GM19468 (cell line): Measurements from ENCODE around the gene SOBP.
"Not testable (repeated sequence)": the region's sequence is repeated elsewhere in the genome, so short reads cannot be mapped to it uniquely, and the experiment has no call there.

Experiments
- ATAC-seq: cut with Tn5 transposase; IDR thresholded peaks from one replicate; pipeline ENCODE4 v1.9.1; 2021; ENCODE audit warnings: mild to moderate bottlenecking, moderate library complexity, moderate number of reproducible peaks; ENCODE audit not compliant: unreplicated experiment; ENCODE audit errors: extremely low read depth

The SOBP gene

DNA sequence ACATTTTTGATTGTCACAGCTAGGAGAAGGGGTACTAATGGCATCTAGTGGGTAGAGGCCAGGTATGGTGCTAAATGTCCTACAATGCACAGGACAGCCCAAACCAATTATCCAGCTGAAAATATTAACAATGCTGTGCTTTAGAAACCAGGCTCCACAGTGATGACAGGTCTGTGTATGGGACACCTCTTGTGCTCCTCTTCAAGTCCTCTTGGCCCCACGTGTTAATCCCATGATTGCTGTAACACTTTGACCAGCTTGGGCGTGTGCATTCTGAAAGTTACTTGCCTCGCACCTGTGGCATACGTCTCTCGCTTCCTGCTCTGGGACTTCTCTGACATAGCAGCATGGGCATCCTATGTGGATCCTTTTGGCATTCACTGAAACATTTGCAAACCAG lies 29.3 kb downstream of the SOBP start:
- not testable (repeated sequence) for ATAC-seq

DNA sequence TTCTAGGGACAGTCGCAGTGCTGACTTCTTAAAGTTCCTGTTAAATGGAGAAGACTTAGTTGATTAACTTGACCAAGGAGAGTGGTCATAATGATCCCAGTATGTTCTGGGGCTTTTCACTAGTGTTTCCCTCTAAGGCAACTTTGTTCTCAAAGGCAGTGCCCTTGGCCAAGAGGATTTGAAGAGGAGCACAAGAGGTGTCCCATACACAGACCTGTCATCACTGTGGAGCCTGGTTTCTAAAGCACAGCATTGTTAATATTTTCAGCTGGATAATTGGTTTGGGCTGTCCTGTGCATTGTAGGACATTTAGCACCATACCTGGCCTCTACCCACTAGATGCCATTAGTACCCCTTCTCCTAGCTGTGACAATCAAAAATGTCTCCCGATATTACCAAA lies 30.8 kb downstream of the SOBP start:
- not testable (repeated sequence) for ATAC-seq

DNA sequence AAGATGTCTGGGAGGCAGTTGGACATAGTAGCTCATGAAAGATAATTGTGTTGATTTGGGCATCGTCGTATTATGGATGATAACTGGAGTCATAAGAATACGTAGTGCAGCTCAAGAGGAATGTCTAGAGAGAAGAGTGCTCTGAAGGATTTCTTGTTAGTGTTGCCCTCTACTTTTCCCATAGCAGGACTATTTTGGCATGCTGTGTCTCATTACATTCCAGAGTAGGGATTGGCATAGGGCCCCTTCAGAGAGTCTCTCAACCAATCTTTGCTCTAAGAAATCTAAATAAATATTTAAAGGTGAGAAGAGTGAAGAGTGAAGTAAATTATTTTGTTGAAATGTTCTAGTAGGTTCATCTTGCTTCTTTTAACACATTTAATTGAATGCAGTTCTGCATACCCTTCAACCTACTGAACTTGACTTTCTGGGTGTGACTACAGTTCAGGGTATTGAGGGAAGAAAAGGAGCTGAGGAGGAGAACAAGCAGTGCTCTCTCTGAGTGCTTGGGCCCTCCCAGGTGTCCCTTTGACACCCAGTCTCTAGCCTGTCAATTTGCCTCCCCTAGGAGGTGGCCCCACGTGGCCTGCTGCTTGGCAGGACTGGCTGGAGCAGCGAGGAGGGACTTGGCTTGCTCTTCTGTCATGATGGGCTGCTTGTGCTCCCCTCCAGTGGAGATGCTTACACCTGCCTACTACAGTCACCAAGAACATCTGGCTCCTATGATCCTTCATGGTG lies 33.3 kb downstream of the SOBP start:
- ATAC-seq: no peak

DNA sequence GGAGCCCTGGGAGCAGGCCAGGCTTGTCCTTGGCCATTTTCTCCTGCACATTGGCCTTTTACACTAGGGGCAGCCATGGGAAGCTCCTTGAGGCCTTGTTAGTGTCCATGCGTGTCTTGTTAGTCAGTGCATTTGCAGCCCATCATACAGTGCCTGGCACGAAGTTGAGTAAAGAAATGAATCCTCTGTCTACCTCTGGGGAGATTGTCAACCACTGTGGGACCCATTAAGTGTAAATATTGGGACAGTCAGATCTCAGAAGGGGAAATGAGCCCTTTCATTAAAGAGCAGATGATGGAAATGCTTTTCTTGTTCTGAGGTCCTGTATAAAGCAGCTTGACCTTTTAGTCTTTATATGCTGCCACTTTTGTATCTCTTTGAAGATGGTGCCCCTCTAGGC lies 33.9 kb downstream of the SOBP start:
- ATAC-seq: no peak

DNA sequence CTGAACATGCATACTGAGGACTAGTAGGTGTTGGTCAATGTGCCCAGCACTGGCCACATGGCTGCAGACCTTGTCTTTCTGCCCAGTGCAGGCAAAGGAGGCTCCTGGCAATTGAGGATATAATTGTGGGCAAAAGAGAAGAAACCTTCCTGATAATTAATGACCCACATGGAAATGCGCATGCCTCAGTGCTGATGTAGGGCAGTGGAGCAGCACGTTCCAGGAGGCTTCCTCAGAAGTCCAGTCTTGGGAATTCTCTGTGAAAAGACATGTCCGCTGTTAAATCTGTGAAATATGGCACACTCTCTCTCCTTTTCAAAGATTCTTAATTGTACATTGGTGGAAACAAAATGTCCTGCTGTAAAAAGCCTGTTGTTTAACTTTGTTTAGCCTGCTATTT lies 34.7 kb downstream of the SOBP start:
- ATAC-seq: no peak

DNA sequence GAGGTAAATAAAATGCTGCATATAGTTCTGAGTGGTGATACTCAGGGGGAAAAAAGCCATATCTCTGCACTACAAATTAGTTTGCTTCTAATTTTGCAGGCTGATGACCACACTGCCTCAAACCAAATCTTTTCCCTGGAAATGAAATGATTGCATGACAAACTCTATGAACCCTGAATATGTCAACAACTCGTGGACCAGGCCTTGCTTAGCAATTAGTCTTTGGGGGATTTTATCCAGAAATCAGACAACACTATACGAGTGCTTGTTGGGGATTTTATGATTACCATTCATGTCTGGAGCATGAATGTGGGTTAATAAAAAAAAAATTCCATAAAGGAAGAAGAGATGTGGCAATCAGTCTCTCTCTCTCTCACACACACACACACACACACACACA lies 42.0 kb downstream of the SOBP start:
- ATAC-seq: no peak

DNA sequence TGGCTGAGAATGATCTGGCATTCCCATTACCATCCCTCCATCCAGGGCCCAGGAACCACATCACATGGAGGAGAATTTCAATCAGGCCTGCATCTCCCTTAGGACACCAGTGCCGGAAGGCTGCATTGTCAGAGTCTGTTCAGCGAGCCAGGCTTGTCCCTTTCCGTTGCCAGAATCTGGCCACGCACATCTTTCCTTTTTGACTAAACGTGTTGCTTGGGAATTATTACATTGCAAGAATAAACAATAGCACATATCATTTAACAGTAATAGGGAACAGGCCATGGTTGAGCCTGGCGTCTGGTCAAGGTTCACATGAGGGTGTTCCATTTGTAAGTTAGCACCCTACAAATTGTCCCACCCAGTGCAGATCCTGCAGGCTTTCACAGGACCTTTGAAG lies 42.8 kb downstream of the SOBP start:
- ATAC-seq: no peak

DNA sequence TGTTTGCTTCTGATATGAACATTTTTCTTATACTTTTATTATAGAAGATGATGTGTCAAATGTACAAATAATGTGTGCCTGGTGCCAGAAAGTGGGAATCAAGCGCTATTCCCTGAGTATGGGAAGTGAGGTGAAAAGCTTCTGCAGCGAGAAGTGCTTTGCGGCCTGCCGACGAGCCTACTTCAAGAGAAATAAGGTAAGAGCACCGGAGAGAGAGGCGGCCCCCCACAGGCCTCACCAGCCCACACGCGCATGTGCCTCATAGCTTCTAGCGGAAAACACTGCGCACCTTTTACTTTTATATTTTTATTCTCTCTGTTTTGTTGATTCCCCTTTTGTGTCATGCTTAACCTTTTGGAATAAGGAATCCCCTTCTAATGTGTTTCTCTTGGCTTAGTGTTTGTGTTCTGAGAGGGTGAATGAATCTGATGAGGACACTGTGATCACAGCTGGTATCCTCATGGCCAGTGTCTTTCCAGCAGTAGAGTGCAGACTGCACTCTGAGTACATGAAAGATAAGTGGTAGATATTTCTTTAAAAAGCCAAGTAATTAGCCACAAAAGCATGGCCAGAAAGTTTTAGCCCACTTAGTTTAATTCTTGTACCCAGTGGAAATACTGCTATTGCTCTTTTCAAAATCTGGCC lies 43.6 kb downstream of the SOBP start:
- no peak for ATAC-seq

DNA sequence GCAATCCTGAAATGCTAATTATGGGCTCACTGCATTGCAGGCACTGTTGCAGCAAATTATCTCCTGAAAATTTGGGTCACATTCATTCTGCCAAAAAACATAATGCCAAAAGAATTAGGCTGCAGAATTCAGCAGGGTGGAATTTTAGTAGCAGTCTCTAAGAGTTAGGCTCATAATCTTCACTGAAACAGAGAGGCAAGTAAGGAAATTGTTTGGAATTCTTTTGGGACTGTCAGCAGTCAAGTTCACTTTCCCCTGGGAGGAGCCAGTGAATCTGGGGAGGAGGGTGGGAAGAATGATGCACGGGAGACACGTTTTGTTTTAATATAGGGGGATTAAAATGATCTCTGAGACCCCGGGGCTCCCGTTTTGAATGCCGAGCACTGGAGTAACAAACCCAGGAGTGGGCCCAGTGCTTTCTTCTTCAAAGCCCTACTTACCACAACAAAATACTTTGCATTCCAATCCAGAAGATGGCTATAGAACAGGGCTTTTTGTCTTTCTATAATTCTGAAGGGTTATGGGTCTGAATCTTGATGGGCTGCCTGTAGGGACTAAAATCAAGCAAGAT lies 44.7 kb downstream of the SOBP start:
- no peak for ATAC-seq

DNA sequence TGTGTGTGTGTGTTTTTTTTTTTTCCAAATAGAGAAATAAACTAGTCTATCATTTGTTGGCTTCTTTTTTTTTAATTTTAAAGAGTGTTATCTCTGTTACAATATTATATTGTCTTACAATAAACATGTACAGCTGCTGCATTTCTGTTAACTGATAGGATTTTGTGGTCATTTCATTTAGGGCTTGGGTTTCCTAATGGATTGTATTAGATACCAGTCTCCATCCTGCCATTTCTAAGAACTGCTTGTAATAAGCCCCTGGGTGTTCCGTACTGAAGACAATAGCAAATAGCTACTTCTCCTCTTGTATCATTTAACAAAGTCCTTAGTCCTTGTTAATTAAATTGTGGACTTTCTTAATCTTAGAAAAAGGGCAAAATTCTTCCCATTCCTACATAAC lies 45.7 kb downstream of the SOBP start:
- no peak for ATAC-seq

DNA sequence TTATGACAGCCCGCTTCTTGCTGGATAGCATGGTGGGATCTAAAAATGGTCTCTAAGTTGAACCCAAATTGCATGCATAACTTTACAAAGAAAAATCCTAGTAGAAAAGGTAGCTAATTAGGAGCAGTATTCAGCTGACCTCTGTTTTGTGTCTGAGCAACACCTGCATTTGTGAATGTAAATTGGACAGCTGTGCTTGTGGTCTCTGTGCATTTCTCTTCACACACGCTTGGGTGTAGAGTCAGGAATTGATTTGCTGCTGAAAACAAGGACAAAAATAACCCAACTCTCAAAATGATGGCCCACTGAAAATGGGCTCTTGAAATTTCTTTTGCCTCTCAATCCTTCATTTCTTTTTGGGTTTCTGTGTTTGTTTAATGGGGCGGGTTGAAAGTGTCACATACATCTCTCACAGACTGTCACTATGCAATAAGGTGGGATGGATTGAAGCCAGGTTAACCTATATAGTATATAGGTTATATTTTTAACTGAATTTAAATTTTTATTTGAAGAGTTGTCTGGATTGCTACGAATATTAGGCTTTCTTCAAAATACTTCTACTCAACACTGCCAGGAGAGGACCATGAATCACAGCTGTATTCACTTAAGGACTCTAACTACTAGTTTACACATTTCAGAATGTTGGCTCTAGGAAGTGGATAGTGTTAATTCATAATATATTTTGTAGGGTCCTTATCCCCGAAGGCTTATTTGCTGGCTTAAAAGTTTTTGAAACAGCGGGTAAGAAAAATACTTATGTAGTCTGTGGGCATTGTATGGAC lies 46.5 kb downstream of the SOBP start:
- no peak for ATAC-seq

DNA sequence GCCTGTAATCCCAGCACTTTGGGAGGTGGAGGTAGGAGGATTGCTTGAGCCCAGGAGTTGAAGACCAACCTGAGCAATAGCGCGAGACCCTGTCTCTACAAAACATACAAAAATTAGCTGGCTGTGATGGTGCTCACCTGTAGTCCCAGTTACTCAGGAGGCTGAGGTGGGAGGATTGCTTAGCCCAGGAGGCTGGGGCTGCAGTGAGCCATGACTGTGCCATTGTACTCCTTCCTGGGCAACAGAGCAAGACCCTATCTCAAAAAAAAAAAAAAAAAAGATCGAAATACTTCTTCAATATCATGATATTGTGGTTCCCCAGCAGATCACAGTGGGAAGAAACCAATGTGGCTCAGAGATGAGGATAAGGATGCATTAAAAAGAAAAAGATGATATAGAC lies 47.6 kb downstream of the SOBP start:
- ATAC-seq: no peak

DNA sequence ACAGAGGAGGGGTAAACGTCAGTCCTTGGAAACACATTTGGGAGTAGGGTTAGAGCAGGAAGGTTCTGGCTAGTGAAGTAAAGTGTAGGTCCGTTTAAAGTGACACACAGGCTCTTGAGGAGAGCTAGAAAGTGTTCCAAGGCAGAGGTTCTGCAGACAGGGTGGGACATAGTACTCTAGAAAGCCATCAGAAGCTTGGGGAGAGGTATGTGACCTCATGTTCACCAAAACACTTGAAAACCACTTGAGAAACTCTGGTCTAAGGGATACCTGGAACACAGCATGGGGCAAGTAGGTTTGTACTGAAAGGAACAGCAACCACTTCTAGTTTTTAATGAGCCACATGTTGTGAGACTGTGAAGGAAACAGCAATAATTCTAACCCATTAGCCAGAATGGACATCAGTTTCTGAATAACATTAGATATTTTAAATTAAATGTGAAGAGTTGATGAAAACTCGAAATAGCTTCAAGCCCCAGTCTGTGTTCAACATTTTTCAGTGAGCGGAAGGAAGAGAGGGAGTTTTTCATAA lies 49.0 kb downstream of the SOBP start:
- ATAC-seq: no peak

DNA sequence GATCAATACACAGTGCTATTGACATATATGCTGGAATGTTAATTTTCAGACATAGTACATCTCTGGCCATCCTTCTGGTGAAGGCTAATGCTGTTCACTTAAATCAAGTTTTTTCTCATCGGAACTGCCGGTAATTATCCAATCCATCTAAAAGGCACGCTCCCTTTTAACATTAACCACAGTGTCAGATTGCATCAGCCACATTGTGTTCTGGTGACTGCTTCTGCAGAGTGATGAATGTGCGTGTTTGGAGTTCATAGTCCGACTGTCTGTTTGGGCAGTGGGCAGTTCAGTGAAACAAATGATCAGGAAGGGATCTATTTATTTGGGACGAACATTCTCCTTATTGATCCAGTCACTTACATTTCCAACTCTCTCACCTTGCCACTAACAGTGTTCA lies 49.5 kb downstream of the SOBP start:
- no peak for ATAC-seq

DNA sequence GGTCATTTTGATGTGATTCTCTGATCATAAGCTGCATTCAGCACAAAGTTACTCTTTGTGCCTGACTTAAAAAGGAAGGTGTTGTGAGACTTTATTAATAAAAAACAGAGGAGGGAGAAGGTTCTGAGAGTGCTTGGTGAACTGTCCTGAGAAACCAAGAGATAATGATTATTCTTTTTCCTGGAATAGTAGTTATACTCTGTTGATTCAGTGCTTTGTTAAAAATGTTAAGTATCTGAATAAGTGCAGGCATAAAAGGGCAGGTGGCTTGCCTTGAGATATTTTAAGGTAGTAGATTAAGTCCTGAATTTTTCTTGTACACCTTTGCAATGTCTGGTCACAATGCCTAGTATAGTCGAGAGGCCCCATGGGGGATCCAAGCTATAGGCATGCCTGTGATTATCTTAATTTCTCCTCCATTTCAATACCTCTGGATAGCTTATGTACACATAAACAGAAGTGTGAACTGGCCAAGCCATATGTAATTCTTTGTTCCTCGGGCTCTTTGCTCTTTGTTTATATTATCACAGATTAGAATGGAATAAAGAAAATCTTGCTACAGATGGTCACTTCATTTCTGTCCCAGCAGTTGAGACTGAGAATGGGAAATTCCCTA lies 50.0 kb downstream of the SOBP start:
- no peak for ATAC-seq

DNA sequence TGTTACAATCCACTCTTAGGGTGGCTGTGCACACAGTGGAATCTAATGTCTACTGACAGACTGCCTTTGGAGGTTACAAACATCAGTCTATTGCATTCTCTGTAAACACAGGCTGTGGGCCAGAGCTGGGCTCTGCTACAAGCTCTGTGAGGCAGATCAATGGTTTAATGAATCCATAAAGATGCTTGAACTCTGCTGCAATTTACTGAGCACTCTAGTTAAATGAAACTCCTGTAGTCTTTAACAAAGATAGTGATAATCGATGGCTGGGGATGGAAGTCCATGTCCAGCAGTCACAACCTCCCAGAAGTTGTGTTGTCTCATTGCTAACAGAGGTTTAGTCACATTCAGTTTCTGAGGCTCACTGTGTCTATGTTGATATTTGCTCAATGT lies 50.5 kb downstream of the SOBP start:
- ATAC-seq: no peak

DNA sequence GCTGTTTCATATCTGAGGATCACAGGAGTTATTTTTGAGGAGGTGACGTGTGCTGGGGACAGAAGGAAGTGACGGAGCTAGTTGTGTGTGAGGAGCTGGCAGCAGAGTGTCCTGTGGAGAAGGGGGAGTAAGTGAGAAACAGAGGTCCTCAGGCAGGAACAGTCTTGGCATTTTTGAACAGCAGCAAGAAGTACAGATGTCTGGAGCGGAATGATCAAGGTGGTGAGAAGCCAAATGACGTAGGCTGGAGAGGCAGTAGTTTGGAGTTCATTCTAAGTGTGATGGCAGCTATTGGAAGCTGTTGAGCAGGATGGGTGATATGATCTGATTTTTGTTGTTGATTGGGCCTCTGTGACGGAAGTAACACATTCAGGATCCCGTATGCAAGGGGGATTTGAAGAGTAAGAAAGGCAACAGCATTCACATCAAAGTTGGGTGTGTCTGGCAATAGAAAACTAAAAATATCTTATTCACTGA lies 52.3 kb downstream of the SOBP start:
- ATAC-seq: no peak

DNA sequence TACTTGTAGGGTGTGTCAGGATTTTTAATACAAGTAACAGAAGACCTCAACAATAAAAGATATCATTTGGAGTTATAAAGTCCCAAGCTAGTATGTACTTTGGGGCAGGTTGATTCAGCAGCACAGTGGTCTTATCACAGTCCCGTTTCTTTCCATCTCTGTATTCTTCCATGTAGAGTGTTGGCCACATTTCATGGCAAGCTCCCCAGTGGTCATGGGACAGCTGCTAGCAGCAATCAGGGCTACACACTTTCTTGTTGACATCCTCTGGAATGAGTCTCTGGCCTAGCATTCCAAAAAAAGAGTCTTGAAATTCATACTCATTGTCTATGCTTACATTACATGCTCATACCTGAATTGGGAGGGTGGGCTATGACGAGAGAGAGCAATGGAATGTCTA lies 53.2 kb downstream of the SOBP start:
- ATAC-seq: no peak

DNA sequence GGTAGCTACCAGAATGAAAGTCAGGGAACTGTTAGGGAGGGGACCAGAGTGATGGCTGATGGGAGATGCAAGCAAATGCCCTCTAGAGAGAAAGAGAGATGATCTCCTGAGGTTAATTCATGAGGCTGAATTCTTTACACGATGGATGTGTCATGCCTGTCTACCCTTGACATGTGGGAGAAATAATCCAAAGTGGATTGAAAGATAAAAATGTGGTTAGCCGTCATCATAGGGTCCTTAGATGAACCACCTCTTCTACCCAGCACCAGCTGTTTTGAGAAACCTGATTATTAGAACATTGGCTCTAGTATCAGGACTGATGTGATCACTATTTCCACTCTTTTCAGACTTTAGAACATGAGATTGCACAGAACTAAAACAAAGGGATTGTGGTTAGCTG lies 53.6 kb downstream of the SOBP start:
- no peak for ATAC-seq

DNA sequence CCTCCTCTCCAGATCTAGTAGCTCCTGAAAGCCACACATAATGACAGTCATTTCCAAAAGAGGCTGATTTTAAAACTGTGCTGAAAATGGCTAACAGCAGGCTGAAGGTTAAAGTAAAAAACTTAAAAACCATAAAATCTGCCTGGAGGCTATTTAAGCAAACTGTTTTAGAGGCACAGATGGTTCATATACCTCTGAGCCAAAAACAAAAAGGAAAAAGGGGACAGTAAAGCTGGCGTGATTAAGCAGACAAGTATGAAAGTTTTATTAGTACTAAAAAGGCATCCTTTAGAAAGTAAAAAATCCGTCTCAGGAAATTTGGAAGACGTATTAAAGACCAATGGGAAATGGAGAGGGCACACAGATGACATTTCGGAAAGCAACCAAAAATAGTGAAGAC lies 55.8 kb downstream of the SOBP start:
- no peak for ATAC-seq
